Neural crest cell (in vitro differentiated cells): ENCODE measurements around the gene CDX2. TPM values are rescaled to one million over a fixed set of nuclear protein-coding genes. Genes with fewer than 3 reads are reported as not detected.
A peak's percentile ranks its signal among the peaks of the same experiment; 100 is the strongest.

Experiments used
- DNase-seq: peaks from one replicate; pipeline ENCODE4 v3.0.0; 2021; ENCODE audit warnings: low read depth, mixed read lengths, low spot score
- H3K27ac Mint-ChIP-seq: one replicate; pipeline ENCODE4 v1.8.0; 2021; ENCODE audit warnings: mild to moderate bottlenecking, mixed read lengths; ENCODE audit not compliant: unreplicated experiment
- H3K27me3 Mint-ChIP-seq: 2 replicates; pipeline ENCODE4 v1.8.0; 2021; ENCODE audit warnings: low read depth, mild to moderate bottlenecking, mixed read lengths
- H3K36me3 Mint-ChIP-seq: 2 replicates; pipeline ENCODE4 v1.8.0; 2021; ENCODE audit warnings: low read depth, mild to moderate bottlenecking, mixed read lengths
- H3K4me1 Mint-ChIP-seq: 2 replicates; pipeline ENCODE4 v1.8.0; 2021; ENCODE audit warnings: mixed read lengths
- H3K4me3 Mint-ChIP-seq: one replicate; pipeline ENCODE4 v1.8.0; 2021; ENCODE audit warnings: mild to moderate bottlenecking, mixed read lengths
- H3K9me3 Mint-ChIP-seq: 2 replicates; pipeline ENCODE4 v1.8.0; 2021; ENCODE audit warnings: mixed read lengths
- CTCF ChIP-seq: fragments of 200-600 bp; sonication (generic); conservative IDR thresholded peaks from 2 replicates; pipeline ENCODE4 v1.5.0; 2021; ENCODE audit warnings: antibody characterized with exemption, mild to moderate bottlenecking
- total RNA-seq: library from RNA; stranded (reverse); gene quantifications from 2 replicates; pipeline ENCODE4 v1.2.1, GENCODE V29; 2021

CDX2 gene
- total RNA-seq, 1 donor from 2014 or later: 2.4 TPM

GRCh38 chr13:27981006-27981708 is 12.0 kb upstream of the CDX2 start:
- no peak for TF ChIP-seq CTCF
- Mint-ChIP-seq H3K27ac (no peak overlapping the region), H3K4me3 (no peak overlapping the region), H3K4me1 (peaks cover 4% of the 10 kb centered on the region), H3K9me3 (no peaks in the 10 kb centered on the region), H3K36me3 (no peaks in the 10 kb centered on the region), H3K27me3 (peaks cover 91% of the 10 kb centered on the region)
- no peak for DNase-seq

- H3K4me1 Mint-ChIP-seq: peaks cover 4% of the 10 kb centered on the region
Observed at GRCh38 chr13:27980280-27980998, 11.3 kb upstream of the CDX2 start.

GRCh38 chr13:27979765-27980279 is 10.7 kb upstream of the CDX2 start:
- TF ChIP-seq CTCF: no peak
- no peak for DNase-seq
- H3K4me1 Mint-ChIP-seq: peaks cover 4% of the 10 kb centered on the region
- no peaks in the 10 kb centered on the region for H3K36me3 Mint-ChIP-seq
- H3K4me3 Mint-ChIP-seq: no peak overlapping the region
- no peak overlapping the region for H3K27ac Mint-ChIP-seq
- H3K27me3 Mint-ChIP-seq: peaks cover 94% of the 10 kb centered on the region
- H3K9me3 Mint-ChIP-seq: no peaks in the 10 kb centered on the region

More at GRCh38 chr13:27980280-27980998, 11.3 kb upstream of the CDX2 start:
- Mint-ChIP-seq H3K27me3 (peaks cover 91% of the 10 kb centered on the region), H3K27ac (no peak overlapping the region), H3K9me3 (no peaks in the 10 kb centered on the region), H3K36me3 (no peaks in the 10 kb centered on the region), H3K4me3 (no peak overlapping the region)
- no peak for DNase-seq
- TF ChIP-seq CTCF: no peak

GRCh38 chr13:27979001-27979643 is 10.0 kb upstream of the CDX2 start:
- H3K4me3 Mint-ChIP-seq: peak overlapping the region; percentile 50
- TF ChIP-seq CTCF: no peak
- H3K9me3 Mint-ChIP-seq: no peaks in the 10 kb centered on the region
- peaks cover 4% of the 10 kb centered on the region for H3K4me1 Mint-ChIP-seq
- DNase-seq: no peak
- no peaks in the 10 kb centered on the region for H3K36me3 Mint-ChIP-seq
- no peak overlapping the region for H3K27ac Mint-ChIP-seq
- peaks cover 97% of the 10 kb centered on the region for H3K27me3 Mint-ChIP-seq

- Mint-ChIP-seq H3K27me3 (peaks cover 97% of the 10 kb centered on the region), H3K36me3 (no peaks in the 10 kb centered on the region), H3K27ac (no peak overlapping the region), H3K4me3 (peak overlapping the region; percentile 50), H3K4me1 (peaks cover 4% of the 10 kb centered on the region), H3K9me3 (no peaks in the 10 kb centered on the region)
- no peak for TF ChIP-seq CTCF
- no peak for DNase-seq
Observed at GRCh38 chr13:27978301-27978968, 9.3 kb upstream of the CDX2 start.
